GM19035 (cell line): ENCODE data around the gene KIFAP3.

ENCODE experiments used
- ATAC-seq: cut with Tn5 transposase; IDR thresholded peaks from one replicate; pipeline ENCODE4 v1.9.1; 2021; ENCODE audit not compliant: unreplicated experiment

KIFAP3 gene

GRCh38 chr1:169989246-169989645 is 85.2 kb downstream of the KIFAP3 start:
- no peak for ATAC-seq

GRCh38 chr1:169985757-169986156 is 88.7 kb downstream of the KIFAP3 start:
- ATAC-seq, result no peak

DNA sequence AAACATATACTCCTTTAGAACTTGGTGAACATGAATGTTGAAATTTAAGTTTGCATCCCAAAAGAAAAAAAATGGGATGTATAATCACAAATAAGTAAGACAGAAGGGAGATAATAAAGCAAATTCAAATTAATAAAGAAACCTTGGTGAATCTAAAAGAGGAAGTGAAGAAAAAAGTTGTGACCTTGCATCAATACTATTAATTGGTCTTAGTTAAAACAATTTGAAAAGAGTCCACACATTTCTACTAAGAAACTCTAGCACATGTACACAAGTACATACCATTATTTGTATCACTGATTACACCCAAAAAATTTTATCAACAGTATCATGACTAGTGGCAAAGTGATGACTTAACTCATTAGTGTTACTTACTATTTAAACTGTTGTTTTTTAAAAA is 100.4 kb downstream of the KIFAP3 start:
- no peak for ATAC-seq

DNA sequence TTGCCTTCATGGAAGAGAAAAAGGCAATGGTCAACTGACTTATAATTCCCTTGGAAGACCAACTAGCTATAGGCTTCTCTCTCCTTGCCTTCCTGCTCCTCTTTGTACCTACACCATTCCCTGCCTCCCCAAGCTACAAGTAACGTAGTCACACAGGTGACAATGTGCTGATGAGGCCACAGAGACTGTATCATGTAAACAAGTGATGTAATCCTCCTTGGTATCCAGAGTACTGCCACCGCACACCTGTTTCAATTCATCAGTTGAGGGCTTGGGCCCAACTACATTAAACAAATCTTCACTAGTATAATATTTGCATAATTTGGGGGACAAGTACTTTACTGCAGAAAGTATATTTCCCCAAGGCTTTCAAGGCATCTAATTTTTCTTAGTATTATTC is 104.4 kb downstream of the KIFAP3 start:
- ATAC-seq, result no peak

GRCh38 chr1:169968174-169968573 is 106.3 kb downstream of the KIFAP3 start:
- ATAC-seq, result no peak

DNA sequence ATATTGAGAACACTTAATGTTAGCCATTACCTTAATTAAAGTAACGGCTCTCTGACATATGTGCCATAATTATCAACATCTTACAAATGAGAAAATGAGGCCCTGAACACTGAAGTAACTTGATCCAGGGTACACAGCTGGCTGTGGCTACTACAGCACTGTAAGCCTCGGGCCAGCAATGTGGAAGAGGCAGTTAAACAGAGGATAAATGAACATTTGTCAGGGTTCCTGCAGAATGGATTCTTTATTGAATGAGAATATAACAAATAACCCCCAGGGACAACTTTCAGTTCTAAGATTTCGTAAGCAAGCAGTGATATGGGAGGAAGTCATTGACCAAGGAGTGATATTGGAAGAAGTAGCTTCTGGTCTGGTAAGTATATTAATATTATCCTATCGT is 110.3 kb downstream of the KIFAP3 start:
- no peak for ATAC-seq

- ATAC-seq, result no peak
Observed at GRCh38 chr1:169959686-169960085, 114.8 kb downstream of the KIFAP3 start.

DNA sequence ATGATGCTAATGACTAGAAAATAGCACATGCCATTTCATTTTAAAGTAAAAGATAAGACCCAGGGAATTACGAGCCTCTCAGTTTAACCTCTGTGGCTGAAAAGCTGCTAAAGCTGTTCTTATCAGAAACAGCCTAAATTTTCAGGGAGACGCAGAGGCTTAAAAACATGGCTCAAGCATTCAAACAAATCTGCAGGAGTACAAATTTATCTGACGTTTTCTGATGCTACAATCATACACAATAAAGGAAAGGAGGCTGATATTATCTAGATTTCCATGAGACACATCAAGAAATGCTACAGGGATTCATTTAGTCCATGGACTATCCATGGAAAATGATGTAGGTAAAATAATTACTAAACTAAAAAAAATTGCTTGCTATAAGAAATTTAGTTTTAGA is 115.5 kb downstream of the KIFAP3 start:
- no peak for ATAC-seq

- ATAC-seq, result no peak
Observed at GRCh38 chr1:169957884-169958283, 116.6 kb downstream of the KIFAP3 start.

GRCh38 chr1:169951108-169951507 is 123.4 kb downstream of the KIFAP3 start:
- no peak for ATAC-seq

DNA sequence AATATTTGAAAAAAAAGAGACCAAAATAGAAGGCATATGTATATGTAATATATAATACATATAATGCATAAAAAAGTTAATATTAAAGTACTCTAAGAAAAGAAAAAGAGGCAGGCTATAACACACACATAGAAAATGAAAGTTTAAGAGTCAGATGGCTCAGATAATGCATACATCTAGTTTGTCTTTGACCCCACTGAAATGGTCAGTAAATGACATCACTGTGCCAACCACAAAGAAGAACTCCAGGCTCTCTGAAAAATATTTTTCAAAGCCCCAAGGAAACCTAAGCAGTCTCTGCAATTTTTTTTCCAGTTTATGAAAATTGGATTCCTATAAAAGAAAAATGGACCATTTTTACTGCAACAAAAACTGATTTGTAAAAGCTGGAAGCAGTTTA is 125.4 kb downstream of the KIFAP3 start:
- ATAC-seq, result no peak

GRCh38 chr1:169946206-169946605 is 128.3 kb downstream of the KIFAP3 start:
- ATAC-seq, result no peak

- no peak for ATAC-seq
Observed at GRCh38 chr1:169945181-169945580, 129.3 kb downstream of the KIFAP3 start.

- no peak for ATAC-seq
Observed at GRCh38 chr1:169944621-169945020, 129.9 kb downstream of the KIFAP3 start.

GRCh38 chr1:169943963-169944526 is 130.4 kb downstream of the KIFAP3 start:
- ATAC-seq, result no peak

DNA sequence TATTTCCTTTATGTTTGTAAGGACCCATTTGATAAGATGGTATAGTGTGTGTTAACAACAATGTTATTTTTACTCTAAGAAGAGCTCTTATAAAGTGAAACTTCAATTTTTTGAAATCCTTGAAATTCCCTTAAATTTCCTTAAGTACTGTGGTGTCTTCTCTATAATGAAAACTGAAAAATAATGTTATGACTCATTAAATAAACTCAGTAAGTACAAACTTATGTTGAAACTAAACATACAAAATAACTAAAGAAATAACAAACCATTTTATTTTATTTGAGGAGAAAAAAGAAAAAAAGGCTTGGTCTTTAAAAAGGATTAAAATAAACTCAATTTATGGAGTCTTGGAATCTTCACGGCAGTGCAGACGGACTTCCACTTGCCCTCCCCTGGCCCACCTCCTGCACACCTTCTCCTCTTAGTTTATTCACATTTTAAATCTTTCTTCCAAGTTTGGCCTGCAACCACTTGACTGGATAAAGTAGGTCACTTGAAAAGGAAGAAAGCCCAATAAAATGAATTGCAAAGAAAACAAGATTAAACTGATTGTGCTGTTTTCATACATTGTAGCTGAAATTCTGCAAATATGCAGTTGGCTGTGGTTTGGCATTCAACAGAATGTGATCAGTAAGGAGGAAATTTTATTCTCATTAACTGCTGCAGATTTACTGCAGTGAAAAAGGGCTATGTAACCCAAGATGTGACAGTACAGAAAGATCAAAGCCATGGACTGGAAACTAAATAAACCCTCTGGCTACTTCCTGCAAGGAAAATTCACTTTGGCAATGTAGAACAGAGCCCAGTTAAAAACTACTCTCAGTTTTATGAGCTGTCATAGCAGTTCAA is 132.3 kb downstream of the KIFAP3 start:
- ATAC-seq, result no peak

DNA sequence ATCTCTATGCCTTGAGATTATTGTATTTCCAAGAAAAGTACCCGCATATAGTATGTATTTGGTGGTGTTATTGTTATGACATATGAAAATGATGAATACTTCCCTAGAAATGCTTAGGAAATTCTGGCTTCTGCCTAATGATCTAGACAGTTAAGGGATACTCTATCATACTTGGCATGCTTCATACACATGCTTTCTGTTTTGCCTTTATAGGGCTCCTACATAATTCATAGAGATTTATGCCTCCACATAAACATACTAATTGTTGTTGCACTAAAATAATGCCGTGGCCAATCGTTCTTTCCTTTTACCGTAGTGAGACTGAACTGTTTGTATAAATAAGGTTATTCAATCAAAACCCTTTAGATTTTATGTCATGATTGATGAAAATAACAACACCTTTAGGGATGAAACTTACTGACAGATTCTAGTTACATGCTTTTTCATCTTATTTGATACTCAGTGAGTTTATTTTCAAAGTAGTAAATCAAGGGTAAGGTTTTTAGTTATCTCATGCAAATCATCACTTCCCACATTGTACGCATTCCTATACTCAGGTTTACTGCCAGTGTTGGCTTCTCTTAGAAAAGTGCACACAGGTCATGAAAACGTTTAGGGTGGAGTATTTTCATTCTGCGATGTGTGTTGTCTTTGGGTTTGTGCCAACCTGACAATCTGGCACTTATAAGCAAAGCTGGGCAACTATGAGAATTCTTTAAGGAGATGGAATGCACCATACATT is 140.3 kb downstream of the KIFAP3 start:
- ATAC-seq, result no peak

DNA sequence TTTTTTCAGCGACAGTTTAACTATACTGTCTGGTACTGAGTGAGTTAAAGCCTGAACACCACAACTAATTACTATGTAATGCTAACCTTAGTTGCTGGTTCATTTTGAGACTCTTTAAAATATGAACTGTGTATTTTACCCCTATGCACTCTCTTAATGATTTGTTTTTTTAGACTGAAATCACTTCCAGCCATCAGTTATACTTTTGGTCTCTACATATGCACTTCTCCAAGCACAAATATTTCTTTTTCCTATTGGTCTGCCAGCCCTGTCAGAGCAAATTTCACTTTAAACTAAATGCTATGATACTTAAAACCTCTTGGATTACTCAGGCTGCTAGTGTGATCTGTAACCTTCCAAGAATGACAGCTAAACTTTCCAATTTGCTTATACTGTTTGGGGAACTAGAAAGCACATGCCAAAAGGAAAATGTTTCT is 142.7 kb downstream of the KIFAP3 start:
- ATAC-seq, result no peak

- ATAC-seq, result no peak
Observed at GRCh38 chr1:169929210-169929526, 145.3 kb downstream of the KIFAP3 start.

GRCh38 chr1:169928438-169929209 is 145.9 kb downstream of the KIFAP3 start:
- ATAC-seq, result peak; percentile 77
